MCF 10A (cell line): Measurements from ENCODE around the gene RASEF. TPM values are rescaled to one million over a fixed set of nuclear protein-coding genes. Genes with fewer than 3 reads are reported as not detected.

Experiments used
- BruUV-seq: library from RNA; stranded (reverse); fragments of 400-500 nt; replicated peaks from 2 replicates; lab custom pipeline; 2021; lab: Mats Ljungman, UMichigan
- CTCF ChIA-PET: fragments of 300-600 bp; sonication (Branson Sonifier 250); formaldehyde crosslinking; extraction: SDS; loops from one replicate; lab custom pipeline; 2021; ENCODE audit warnings: antibody characterized with exemption, inconsistent platforms; lab: Yijun Ruan, JAX
- POLR2A ChIA-PET: fragments of 300-600, 350-650 bp; sonication (Branson Sonifier 250); formaldehyde crosslinking; extraction: SDS; loops from one replicate; lab custom pipeline; 2020; ENCODE audit warnings: antibody characterized with exemption, inconsistent platforms; lab: Yijun Ruan, JAX
- DNase-seq: peaks from one replicate; pipeline ENCODE4 v3.0.0-alpha.2; 2018; ENCODE audit not compliant: unreplicated experiment
- H3K27ac Mint-ChIP-seq: one replicate; pipeline ENCODE4 v1.8.0; 2022; ENCODE audit warnings: mild to moderate bottlenecking, low read depth, mixed read lengths; ENCODE audit not compliant: unreplicated experiment
- H3K27me3 Mint-ChIP-seq: one replicate; pipeline ENCODE4 v1.8.0; 2022; ENCODE audit warnings: mixed read lengths; ENCODE audit not compliant: insufficient read depth, unreplicated experiment
- H3K36me3 Mint-ChIP-seq: one replicate; pipeline ENCODE4 v1.8.0; 2022; ENCODE audit warnings: mild to moderate bottlenecking, moderate library complexity, mixed read lengths; ENCODE audit not compliant: insufficient read depth, unreplicated experiment
- H3K4me1 Mint-ChIP-seq: one replicate; pipeline ENCODE4 v1.8.0; 2022; ENCODE audit warnings: mixed read lengths; ENCODE audit not compliant: insufficient read depth, unreplicated experiment
- H3K4me3 Mint-ChIP-seq: one replicate; pipeline ENCODE4 v1.8.0; 2022; ENCODE audit warnings: mild to moderate bottlenecking, moderate library complexity, mixed read lengths; ENCODE audit not compliant: unreplicated experiment
- H3K9me3 Mint-ChIP-seq: one replicate; pipeline ENCODE4 v1.8.0; 2022; ENCODE audit warnings: mixed read lengths; ENCODE audit not compliant: unreplicated experiment
- CTCF ChIP-seq: fragments of 200-600 bp; IDR thresholded peaks from one replicate; pipeline ENCODE4 v1.8.0; 2022; ENCODE audit warnings: antibody characterized with exemption, mild to moderate bottlenecking; ENCODE audit not compliant: unreplicated experiment
- intact Hi-C: fragments of 100-400 bp; cut with micrococcal nuclease; formaldehyde crosslinking; loops from 2 replicates; pipeline ENCODE4 v1.14.1; 2022
- total RNA-seq: library from RNA; stranded (reverse); gene quantifications from 2 replicates; pipeline ENCODE4 v1.2.3, GENCODE V29; 2022

The RASEF gene
- total RNA-seq, 1 experiment from 2014 or later = 7.5 TPM

- peaks cover 6% of the 10 kb centered on the region for H3K36me3 Mint-ChIP-seq
- H3K9me3 Mint-ChIP-seq = no peaks in the 10 kb centered on the region
- H3K27ac Mint-ChIP-seq = no peak overlapping the region
- ChIA-PET CTCF (no interaction called here), POLR2A (interaction anchor here (1.3 kb wide), 1 partner anchor 42 kb away, joined by 3 read pairs; no protein-coding TSS in a partner anchor)
- no peak for TF ChIP-seq CTCF
- no peak overlapping the region for H3K4me3 Mint-ChIP-seq
- H3K4me1 Mint-ChIP-seq = peaks cover 21% of the 10 kb centered on the region
- no peak for DNase-seq
- BruUV-seq = no TSS peak
- intact Hi-C loops = loop anchor here (10.0 kb wide), 1 partner anchor 85 kb away; no protein-coding TSS in a partner anchor
- H3K27me3 Mint-ChIP-seq = no peaks in the 10 kb centered on the region
Observed at GRCh38 chr9:83069651-83070050, 6.7 kb upstream of the RASEF start.

GRCh38 chr9:83068414-83068813 lies 5.5 kb upstream of the RASEF start:
- no peak for DNase-seq
- Mint-ChIP-seq H3K27me3 (no peaks in the 10 kb centered on the region), H3K36me3 (peaks cover 6% of the 10 kb centered on the region), H3K4me1 (peaks cover 21% of the 10 kb centered on the region), H3K27ac (no peak overlapping the region), H3K4me3 (no peak overlapping the region), H3K9me3 (no peaks in the 10 kb centered on the region)
- TF ChIP-seq CTCF = no peak
- intact Hi-C loops = loop anchor here (10.0 kb wide), 1 partner anchor 86 kb away; no protein-coding TSS in a partner anchor
- ChIA-PET POLR2A (interaction anchor here (1.3 kb wide), 1 partner anchor 41 kb away, joined by 3 read pairs; no protein-coding TSS in a partner anchor), CTCF (interaction anchor here (2.3 kb wide), 1 partner anchor 41 kb away, joined by 5 read pairs; no protein-coding TSS in a partner anchor)
- BruUV-seq = no TSS peak

DNA sequence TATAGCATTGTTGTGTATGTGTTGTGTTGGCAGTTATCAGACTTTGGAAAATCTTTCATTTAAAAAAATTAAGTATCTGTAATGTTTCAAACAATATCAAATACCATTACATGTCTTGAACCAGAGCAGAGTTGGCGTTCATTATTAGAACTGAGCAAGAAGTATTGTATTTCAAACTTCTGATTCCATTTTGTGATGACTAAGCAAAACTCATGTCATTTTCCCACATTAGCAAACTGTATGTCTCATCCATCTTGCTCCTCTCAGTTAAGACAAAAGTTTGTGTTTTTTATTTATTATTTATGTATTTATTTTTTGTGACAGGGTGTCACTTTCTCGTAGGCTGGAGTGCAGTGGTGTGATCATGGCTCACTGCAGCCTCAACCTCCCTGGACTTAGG lies 4.6 kb upstream of the RASEF start:
- H3K9me3 Mint-ChIP-seq = no peaks in the 10 kb centered on the region
- H3K4me3 Mint-ChIP-seq = no peak overlapping the region
- ChIA-PET CTCF (interaction anchor here (2.3 kb wide), 1 partner anchor 40 kb away, joined by 5 read pairs; no protein-coding TSS in a partner anchor), POLR2A (interaction anchor here (1.3 to 1.5 kb wide), 2 partner anchors 11 to 120 kb away, joined by 4 to 6 read pairs; no protein-coding TSS in a partner anchor)
- H3K27me3 Mint-ChIP-seq = no peaks in the 10 kb centered on the region
- BruUV-seq = no TSS peak
- no peak for TF ChIP-seq CTCF
- no peak overlapping the region for H3K27ac Mint-ChIP-seq
- H3K36me3 Mint-ChIP-seq = peaks cover 6% of the 10 kb centered on the region
- DNase-seq = no peak
- intact Hi-C loops = loop anchor here (10.0 kb wide), 1 partner anchor 87 kb away; no protein-coding TSS in a partner anchor
- peaks cover 21% of the 10 kb centered on the region for H3K4me1 Mint-ChIP-seq

GRCh38 chr9:83066771-83067170 lies 3.8 kb upstream of the RASEF start:
- peaks cover 6% of the 10 kb centered on the region for H3K36me3 Mint-ChIP-seq
- H3K9me3 Mint-ChIP-seq = no peaks in the 10 kb centered on the region
- no peaks in the 10 kb centered on the region for H3K27me3 Mint-ChIP-seq
- DNase-seq = peak; percentile 85
- BruUV-seq = no TSS peak
- POLR2A ChIA-PET = interaction anchor here (0.7 to 8.2 kb wide), 7 partner anchors 10 to 641 kb away, joined by 3 to 142 read pairs (median 4); partner anchors contain the start of gene UBQLN1
- CTCF ChIA-PET = interaction anchor here (0.8 to 2.3 kb wide), 4 partner anchors 25 to 153 kb away, joined by 3 to 5 read pairs (median 3); no protein-coding TSS in a partner anchor
- intact Hi-C loops = loop anchor here (10.0 kb wide), 1 partner anchor 88 kb away; no protein-coding TSS in a partner anchor
- no peak for TF ChIP-seq CTCF
- H3K4me3 Mint-ChIP-seq = peak overlapping the region; percentile 53
- peak overlapping the region; percentile 80 for H3K27ac Mint-ChIP-seq
- peaks cover 26% of the 10 kb centered on the region for H3K4me1 Mint-ChIP-seq
